Measurements from ENCODE around the gene BST1.

DNA sequence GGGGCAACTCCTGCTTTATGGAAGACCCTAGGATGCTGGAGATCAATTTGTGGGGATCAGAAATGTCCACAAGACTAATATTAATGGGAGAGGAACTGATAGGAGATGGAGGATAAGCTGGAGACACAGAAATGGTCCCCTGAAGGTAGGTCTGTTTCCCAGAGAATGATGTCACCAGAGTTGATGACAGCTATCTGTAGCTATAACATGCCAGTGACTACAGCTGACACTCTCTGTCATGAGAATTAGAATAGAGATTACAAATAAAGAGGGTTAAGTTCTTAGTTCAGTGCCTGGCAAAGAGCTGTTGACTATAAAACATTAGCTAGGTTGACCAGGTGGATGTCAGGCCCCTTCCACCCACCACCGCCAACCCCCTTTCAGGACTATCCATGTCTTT, 9.3 kb downstream of the BST1 start:
- TF ChIP-seq POLR2A (IDR thresholded peaks at IDR 0.05; ENCODE audit: low read length) (no peak), GATA1 (IDR thresholded peaks at IDR 0.05; ENCODE audit: low read depth, low read length) (no peak)

All from erythroblast (primary cell).